Neural progenitor cell (in vitro differentiated cells): ENCODE data around the gene NCR2. TPM values are rescaled to one million over a fixed set of nuclear protein-coding genes. Genes with fewer than 3 reads are reported as not detected.

Experiments
- DNase-seq: peaks from one replicate; pipeline ENCODE4 v3.0.0-alpha.2; 2016; ENCODE audit warnings: low spot score
- H2AFZ ChIP-seq: fragments of 200-600 bp; sonication (generic); replicated peaks from 2 replicates; pipeline ENCODE4 v1.6.1; 2016; ENCODE audit warnings: antibody characterized with exemption
- H3F3A ChIP-seq: fragments of 200-600 bp; sonication (generic); 2 replicates; pipeline ENCODE4 v1.6.1; 2016; ENCODE audit warnings: antibody characterized with exemption, low read depth
- H3K27ac ChIP-seq: fragments of 200-600 bp; sonication (generic); 2 replicates; pipeline ENCODE4 v1.5.1; 2016; ENCODE audit warnings: mild to moderate bottlenecking
- H3K27me3 ChIP-seq: fragments of 200-600 bp; sonication (generic); 2 replicates; pipeline ENCODE4 v1.6.1; 2016; ENCODE audit warnings: mild to moderate bottlenecking, moderate library complexity
- H3K36me3 ChIP-seq: fragments of 200-600 bp; sonication (generic); 2 replicates; pipeline ENCODE4 v1.5.1; 2016
- H3K4me1 ChIP-seq: fragments of 200-600 bp; sonication (generic); 2 replicates; pipeline ENCODE4 v1.6.1; 2016; ENCODE audit warnings: mixed run types
- H3K4me2 ChIP-seq: fragments of 200-600 bp; sonication (generic); 2 replicates; pipeline ENCODE4 v1.6.1; 2016
- H3K4me3 ChIP-seq: fragments of 200-600 bp; sonication (generic); 2 replicates; pipeline ENCODE4 v1.5.1; 2016
- H3K79me2 ChIP-seq: fragments of 200-600 bp; sonication (generic); 2 replicates; pipeline ENCODE4 v1.6.1; 2016; ENCODE audit warnings: low read depth
- H3K9ac ChIP-seq: fragments of 200-600 bp; sonication (generic); 2 replicates; pipeline ENCODE4 v1.6.1; 2016
- H3K9me3 ChIP-seq: fragments of 200-600 bp; sonication (generic); 2 replicates; pipeline ENCODE4 v1.5.1; 2016; ENCODE audit warnings: low read depth
- H4K20me1 ChIP-seq: fragments of 200-600 bp; sonication (generic); 2 replicates; pipeline ENCODE4 v1.6.1; 2016; ENCODE audit warnings: low read depth
- H3K27ac Mint-ChIP-seq: 3 replicates; pipeline ENCODE4 v1.8.0; 2021; ENCODE audit warnings: mixed read lengths
- H3K27me3 Mint-ChIP-seq: 2 replicates; pipeline ENCODE4 v1.8.0; 2022; ENCODE audit warnings: low read depth, mild to moderate bottlenecking, inconsistent platforms, moderate library complexity, mixed read lengths; ENCODE audit not compliant: insufficient read depth
- H3K36me3 Mint-ChIP-seq: 3 replicates; pipeline ENCODE4 v1.8.0; 2021; ENCODE audit warnings: mixed read lengths
- H3K4me1 Mint-ChIP-seq: 3 replicates; pipeline ENCODE4 v1.8.0; 2021; ENCODE audit warnings: mixed read lengths
- H3K4me3 Mint-ChIP-seq: 3 replicates; pipeline ENCODE4 v1.8.0; 2021; ENCODE audit warnings: mild to moderate bottlenecking, moderate library complexity, mixed read lengths
- H3K9me3 Mint-ChIP-seq: 3 replicates; pipeline ENCODE4 v1.8.0; 2020; ENCODE audit warnings: mixed read lengths
- EZH2 ChIP-seq: fragments of 200-600 bp; sonication (generic); IDR thresholded peaks from 2 replicates; pipeline ENCODE4 v1.6.1; 2017; ENCODE audit warnings: antibody characterized with exemption, mild to moderate bottlenecking, moderate library complexity
- EZH2phosphoT487 ChIP-seq: fragments of 200-600 bp; sonication (generic); IDR thresholded peaks from 2 replicates; pipeline ENCODE4 v1.6.1; 2017; ENCODE audit warnings: antibody characterized with exemption
- total RNA-seq: library from RNA; depleted of rRNA; stranded (reverse); fragments of >200 nt; gene quantifications from 2 replicates; pipeline ENCODE4 v1.2.3, GENCODE V29; 2015; ENCODE audit warnings: low replicate concordance
- TF ChIP-seq, protein P1 (sequence below): fragments of 200-600 bp; sonication (generic); IDR thresholded peaks from 2 replicates; pipeline ENCODE4 v1.5.1; 2017; ENCODE audit warnings: antibody characterized with exemption, mild to moderate bottlenecking

The NCR2 gene
- total RNA-seq, 1 donor from 2014 or later: not detected

DNA sequence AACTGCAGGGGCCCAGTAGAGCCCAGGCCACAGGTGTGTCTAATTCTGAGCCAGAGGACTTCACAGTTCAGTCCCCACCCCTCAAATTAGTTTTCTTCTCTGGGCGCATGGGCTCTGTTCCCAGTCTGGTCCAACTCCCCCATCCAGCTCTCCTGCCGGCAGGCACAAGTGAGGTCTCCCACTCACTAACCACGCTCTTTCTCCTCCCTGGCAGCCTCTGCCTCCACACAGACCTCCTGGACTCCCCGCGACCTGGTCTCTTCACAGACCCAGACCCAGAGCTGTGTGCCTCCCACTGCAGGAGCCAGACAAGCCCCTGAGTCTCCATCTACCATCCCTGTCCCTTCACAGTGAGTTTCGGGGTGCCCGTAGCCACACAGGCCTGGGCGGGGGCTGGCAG lies 6.2 kb downstream of the NCR2 start:
- H4K20me1 ChIP-seq: no peaks in the 10 kb centered on the region
- H3K27me3 ChIP-seq: peaks cover 9% of the 10 kb centered on the region
- no peak overlapping the region for H2AFZ ChIP-seq
- no peak overlapping the region for H3K27ac Mint-ChIP-seq
- H3K9me3 Mint-ChIP-seq: no peaks in the 10 kb centered on the region
- no peak for DNase-seq
- no peaks in the 10 kb centered on the region for H3K9me3 ChIP-seq
- H3K4me3 ChIP-seq: no peak overlapping the region
- H3K9ac ChIP-seq: no peak overlapping the region
- H3K4me2 ChIP-seq: no peak overlapping the region
- peaks cover 10% of the 10 kb centered on the region for H3K27me3 Mint-ChIP-seq
- H3F3A ChIP-seq: no peaks in the 10 kb centered on the region
- no peak for TF ChIP-seq EZH2
- no peak for TF ChIP-seq EZH2phosphoT487
- TF ChIP-seq, protein P1, sequence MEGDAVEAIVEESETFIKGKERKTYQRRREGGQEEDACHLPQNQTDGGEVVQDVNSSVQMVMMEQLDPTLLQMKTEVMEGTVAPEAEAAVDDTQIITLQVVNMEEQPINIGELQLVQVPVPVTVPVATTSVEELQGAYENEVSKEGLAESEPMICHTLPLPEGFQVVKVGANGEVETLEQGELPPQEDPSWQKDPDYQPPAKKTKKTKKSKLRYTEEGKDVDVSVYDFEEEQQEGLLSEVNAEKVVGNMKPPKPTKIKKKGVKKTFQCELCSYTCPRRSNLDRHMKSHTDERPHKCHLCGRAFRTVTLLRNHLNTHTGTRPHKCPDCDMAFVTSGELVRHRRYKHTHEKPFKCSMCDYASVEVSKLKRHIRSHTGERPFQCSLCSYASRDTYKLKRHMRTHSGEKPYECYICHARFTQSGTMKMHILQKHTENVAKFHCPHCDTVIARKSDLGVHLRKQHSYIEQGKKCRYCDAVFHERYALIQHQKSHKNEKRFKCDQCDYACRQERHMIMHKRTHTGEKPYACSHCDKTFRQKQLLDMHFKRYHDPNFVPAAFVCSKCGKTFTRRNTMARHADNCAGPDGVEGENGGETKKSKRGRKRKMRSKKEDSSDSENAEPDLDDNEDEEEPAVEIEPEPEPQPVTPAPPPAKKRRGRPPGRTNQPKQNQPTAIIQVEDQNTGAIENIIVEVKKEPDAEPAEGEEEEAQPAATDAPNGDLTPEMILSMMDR: no peak
- peaks cover 21% of the 10 kb centered on the region for H3K4me1 Mint-ChIP-seq
- no peaks in the 10 kb centered on the region for H3K79me2 ChIP-seq
- H3K4me3 Mint-ChIP-seq: peak overlapping the region; percentile 54
- no peaks in the 10 kb centered on the region for H3K36me3 Mint-ChIP-seq
- H3K27ac ChIP-seq: no peak overlapping the region
- H3K4me1 ChIP-seq: no peaks in the 10 kb centered on the region
- H3K36me3 ChIP-seq: no peaks in the 10 kb centered on the region

DNA sequence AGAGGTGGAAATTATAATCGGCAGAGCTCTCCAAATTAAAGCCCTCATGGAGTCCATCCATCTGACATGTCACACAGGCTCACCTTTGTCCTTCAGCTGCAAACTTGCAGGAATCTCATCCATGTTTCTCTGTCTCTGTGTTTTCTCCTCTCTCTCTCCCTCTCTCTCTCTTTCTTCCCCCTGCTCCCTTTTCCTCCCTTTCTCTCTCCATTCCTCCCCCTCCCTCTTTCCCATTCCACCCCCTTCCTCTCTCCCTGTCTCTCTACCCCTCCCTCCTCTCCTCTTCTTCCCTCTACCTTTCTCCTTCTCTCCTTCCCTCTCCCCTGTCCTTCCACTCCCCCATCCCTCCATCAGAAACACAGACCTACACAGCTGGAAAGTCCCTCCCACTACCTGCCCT lies 6.8 kb downstream of the NCR2 start:
- H3K36me3 Mint-ChIP-seq: no peaks in the 10 kb centered on the region
- DNase-seq: no peak
- Histone ChIP-seq H2AFZ (no peak overlapping the region), H3K36me3 (no peaks in the 10 kb centered on the region), H3K27ac (no peak overlapping the region), H3K4me2 (no peak overlapping the region), H3K27me3 (peaks cover 9% of the 10 kb centered on the region), H3K79me2 (no peaks in the 10 kb centered on the region), H3K4me3 (no peak overlapping the region), H3K9me3 (no peaks in the 10 kb centered on the region), H3K4me1 (no peaks in the 10 kb centered on the region), H3F3A (no peaks in the 10 kb centered on the region), H4K20me1 (no peaks in the 10 kb centered on the region), H3K9ac (no peak overlapping the region)
- TF ChIP-seq EZH2phosphoT487 (no peak), EZH2 (no peak)
- TF ChIP-seq, protein P1: no peak
- H3K4me1 Mint-ChIP-seq: peaks cover 21% of the 10 kb centered on the region
- peaks cover 13% of the 10 kb centered on the region for H3K27me3 Mint-ChIP-seq
- no peak overlapping the region for H3K4me3 Mint-ChIP-seq
- no peaks in the 10 kb centered on the region for H3K9me3 Mint-ChIP-seq
- peak overlapping the region; percentile 62 for H3K27ac Mint-ChIP-seq

DNA sequence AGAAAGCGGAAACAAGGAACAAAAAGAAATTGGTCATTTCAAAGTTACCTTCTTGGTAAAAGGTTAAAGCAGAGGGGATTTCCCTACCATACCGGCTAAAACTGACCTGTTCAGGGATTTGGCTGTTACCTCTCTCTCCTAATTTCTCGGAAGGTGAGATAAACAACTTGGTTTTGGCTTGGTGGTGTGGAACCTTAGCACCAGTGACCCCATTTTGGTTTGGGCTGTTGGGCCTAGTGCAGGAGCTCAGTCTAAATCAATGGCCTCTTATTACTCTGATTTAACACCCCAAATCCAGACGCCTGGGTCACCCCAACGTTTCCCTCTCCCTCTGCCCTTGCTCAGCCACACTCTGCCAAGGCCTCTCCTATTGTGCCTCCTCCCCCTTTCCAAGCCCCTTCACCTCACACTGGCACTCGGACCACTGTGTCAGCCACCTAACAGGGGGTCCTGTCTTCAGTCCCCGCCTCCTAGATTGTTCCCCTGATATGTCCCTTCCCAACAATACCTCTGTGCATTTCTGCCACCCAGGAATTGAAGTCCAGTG lies 8.3 kb downstream of the NCR2 start:
- no peak overlapping the region for H3K4me2 ChIP-seq
- H2AFZ ChIP-seq: no peak overlapping the region
- no peak for DNase-seq
- no peaks in the 10 kb centered on the region for H3K36me3 ChIP-seq
- H3K4me3 ChIP-seq: no peak overlapping the region
- H3K27ac ChIP-seq: no peak overlapping the region
- no peaks in the 10 kb centered on the region for H3K4me1 ChIP-seq
- H3K27me3 ChIP-seq: no peaks in the 10 kb centered on the region
- Mint-ChIP-seq H3K4me3 (no peak overlapping the region), H3K9me3 (peaks cover 13% of the 10 kb centered on the region), H3K4me1 (peaks cover 21% of the 10 kb centered on the region), H3K27ac (no peak overlapping the region), H3K27me3 (peaks cover 13% of the 10 kb centered on the region), H3K36me3 (no peaks in the 10 kb centered on the region)
- no peaks in the 10 kb centered on the region for H3K9me3 ChIP-seq
- H3K9ac ChIP-seq: no peak overlapping the region
- H3F3A ChIP-seq: no peaks in the 10 kb centered on the region
- H4K20me1 ChIP-seq: no peaks in the 10 kb centered on the region
- no peaks in the 10 kb centered on the region for H3K79me2 ChIP-seq
- TF ChIP-seq EZH2phosphoT487: no peak
- TF ChIP-seq, protein P1: no peak
- TF ChIP-seq EZH2: no peak
